AG04450 (cell line): ENCODE measurements around the gene CHPF. TPM values are rescaled to one million over a fixed set of nuclear protein-coding genes. Genes with fewer than 3 reads are reported as not detected.

Experiments
- CTCF ChIA-PET: fragments of 300-600, 350-600 bp; formaldehyde crosslinking; extraction: SDS; loops from one replicate; lab custom pipeline; 2022; ENCODE audit warnings: antibody characterized with exemption, inconsistent platforms; lab: Charles Lee
- POLR2A ChIA-PET: fragments of 350-600 bp; formaldehyde crosslinking; extraction: SDS; loops from one replicate; lab custom pipeline; 2021; ENCODE audit warnings: antibody characterized with exemption, inconsistent platforms; lab: Yijun Ruan, JAX
- DNase-seq: peaks from one replicate; pipeline ENCODE4 v3.0.0-alpha.2; 2011; ENCODE audit warnings: low read depth, low spot score
- H3K27ac ChIP-seq: one replicate; pipeline ENCODE4 v1.5.1; 2012; ENCODE audit warnings: low read depth, low read length, control low read depth
- H3K27me3 ChIP-seq: one replicate; pipeline ENCODE4 v1.6.0; 2012; ENCODE audit warnings: low read length; ENCODE audit not compliant: control insufficient read depth, insufficient read depth
- H3K4me3 ChIP-seq: 2 replicates; pipeline ENCODE4 v1.5.1; 2011; ENCODE audit warnings: mild to moderate bottlenecking, low read depth, low read length, control low read depth
- H3K9me3 ChIP-seq: 2 replicates; pipeline ENCODE4 v1.5.1; 2012; ENCODE audit warnings: low read length; ENCODE audit not compliant: control insufficient read depth, insufficient read depth
- CTCF ChIP-seq: IDR thresholded peaks from 2 replicates; pipeline ENCODE4 v1.5.1; 2011; ENCODE audit warnings: low read depth, low read length, control low read depth, inconsistent platforms
- polyA plus RNA-seq: library from polyadenylated mRNA; depleted of rRNA; stranded (reverse); fragments of >200 nt; gene quantifications from 2 replicates; pipeline ENCODE4 v1.2.3, GENCODE V29; 2011

Gene CHPF
- polyA plus RNA-seq, 1 experiment: 24.4 TPM

GRCh38 chr2:219500135-219500534 is 43.5 kb downstream of the CHPF start:
- Histone ChIP-seq H3K4me3 (peak overlapping the region; percentile 80), H3K27ac (no peak overlapping the region), H3K27me3 (peaks cover 3% of the 10 kb centered on the region), H3K9me3 (no peaks in the 10 kb centered on the region; the same call in 1 of the 2 replicates)
- ChIA-PET CTCF (interaction anchor here (0.8 to 5.9 kb wide), 10 partner anchors 9 to 111 kb away, joined by 3 to 67 read pairs (median 6); no protein-coding TSS in a partner anchor), POLR2A (interaction anchor here (0.6 to 1.1 kb wide), 2 partner anchors 10 to 47 kb away, joined by 3 to 4 read pairs; no protein-coding TSS in a partner anchor)
- peak; percentile 43 for TF ChIP-seq CTCF
- no peak for DNase-seq

- DNase-seq: no peak
- CTCF ChIA-PET: interaction anchor here (0.8 to 5.9 kb wide), 11 partner anchors 10 to 111 kb away, joined by 3 to 67 read pairs (median 6); no protein-coding TSS in a partner anchor
- POLR2A ChIA-PET: interaction anchor here (0.6 to 1.2 kb wide), 4 partner anchors 11 to 112 kb away, joined by 3 to 6 read pairs (median 4); partner anchors contain the start of gene DNPEP
- no peak for TF ChIP-seq CTCF
- H3K4me3 ChIP-seq: peak overlapping the region; percentile 80
- no peaks in the 10 kb centered on the region; the same call in 1 of the 2 replicates for H3K9me3 ChIP-seq
- peak overlapping the region; percentile 47 for H3K27ac ChIP-seq
- H3K27me3 ChIP-seq: peaks cover 3% of the 10 kb centered on the region
Measured at GRCh38 chr2:219499555-219499954, 44.1 kb downstream of the CHPF start.

GRCh38 chr2:219499058-219499307 is 44.6 kb downstream of the CHPF start:
- H3K9me3 ChIP-seq: no peaks in the 10 kb centered on the region; the same call in 1 of the 2 replicates
- peaks cover 3% of the 10 kb centered on the region for H3K27me3 ChIP-seq
- peak overlapping the region; percentile 84 for H3K27ac ChIP-seq
- H3K4me3 ChIP-seq: peak overlapping the region; percentile 80
- ChIA-PET CTCF (interaction anchor here (0.7 to 5.9 kb wide), 9 partner anchors 11 to 110 kb away, joined by 3 to 67 read pairs (median 6); no protein-coding TSS in a partner anchor), POLR2A (interaction anchor here (0.6 to 2.9 kb wide), 15 partner anchors 9 to 112 kb away, joined by 3 to 18 read pairs (median 5); partner anchors contain the start of gene DNPEP)
- no peak for TF ChIP-seq CTCF
- no peak for DNase-seq

- peak within 1 kb of the TSS; percentile 80 for H3K4me3 ChIP-seq
- TF ChIP-seq CTCF: 0 out of 2 replicates have a peak, but pooled peaks have one; percentile 7
- peaks cover 3% of the 10 kb centered on the region for H3K27me3 ChIP-seq
- ChIA-PET CTCF (interaction anchor here (0.7 to 6.1 kb wide), 11 partner anchors 11 to 95 kb away, joined by 3 to 168 read pairs (median 6); no protein-coding TSS in a partner anchor), POLR2A (interaction anchor here (0.6 to 2.9 kb wide), 21 partner anchors 9 to 129 kb away, joined by 3 to 18 read pairs (median 5); partner anchors contain the start of gene DNPEP)
- H3K9me3 ChIP-seq: no peaks in the 10 kb centered on the region; the same call in 1 of the 2 replicates
- DNase-seq: peak; percentile 97
- H3K27ac ChIP-seq: peak within 1 kb of the TSS; percentile 86
Measured at GRCh38 chr2:219498280-219499057, 45.1 kb downstream of the CHPF start, which contains the start of gene GMPPA. GMPPA (plus strand) TSS chr2:219498891; CDS start chr2:219499976, 1,085 bp downstream.
